KMS-11 (cell line): ENCODE data around the gene RAB11B.
"Not testable (repeated sequence)": the region's sequence is repeated elsewhere in the genome, so short reads cannot be mapped to it uniquely, and the experiment has no call there.

Experiments
- H2AFZ ChIP-seq: fragments of 200-600 bp; sonication (generic); 2 replicates; pipeline ENCODE4 v1.6.1; 2016; ENCODE audit warnings: antibody characterized with exemption, mixed run types, low read depth
- H3K27ac ChIP-seq: fragments of 200-600 bp; sonication (generic); 2 replicates; pipeline ENCODE4 v1.6.1; 2016; ENCODE audit warnings: mild to moderate bottlenecking, mixed run types
- H3K27me3 ChIP-seq: fragments of 200-600 bp; sonication (generic); 2 replicates; pipeline ENCODE4 v1.6.1; 2017; ENCODE audit warnings: mild to moderate bottlenecking, low read depth, mixed run types, moderate library complexity; ENCODE audit not compliant: insufficient read depth
- H3K36me3 ChIP-seq: fragments of 200-600 bp; sonication (generic); 2 replicates; pipeline ENCODE4 v1.6.1; 2017; ENCODE audit warnings: mild to moderate bottlenecking, mixed run types; ENCODE audit not compliant: insufficient read depth
- H3K4me1 ChIP-seq: fragments of 200-600 bp; sonication (generic); 2 replicates; pipeline ENCODE4 v1.6.1; 2016; ENCODE audit warnings: mild to moderate bottlenecking, low read depth, mixed run types; ENCODE audit not compliant: poor library complexity, severe bottlenecking
- H3K4me2 ChIP-seq: fragments of 200-600 bp; sonication (generic); 2 replicates; pipeline ENCODE4 v1.7.0; 2016; ENCODE audit warnings: mild to moderate bottlenecking, mixed run types
- H3K4me3 ChIP-seq: fragments of 200-600 bp; sonication (generic); IDR thresholded peaks from 2 replicates; pipeline ENCODE4 v1.6.1; 2017; ENCODE audit warnings: low read depth, low read length, mixed read lengths; ENCODE audit not compliant: insufficient read depth
- H3K79me2 ChIP-seq: fragments of 200-600 bp; sonication (generic); 2 replicates; pipeline ENCODE4 v1.6.1; 2016; ENCODE audit warnings: low read depth, mixed run types; ENCODE audit not compliant: insufficient read depth
- H3K9ac ChIP-seq: fragments of 200-600 bp; sonication (generic); 2 replicates; pipeline ENCODE4 v1.6.1; 2016; ENCODE audit warnings: mild to moderate bottlenecking, mixed run types
- H4K20me1 ChIP-seq: fragments of 200-600 bp; sonication (generic); 2 replicates; pipeline ENCODE4 v1.6.1; 2016; ENCODE audit warnings: mild to moderate bottlenecking, mixed run types; ENCODE audit not compliant: insufficient read depth
- TF ChIP-seq, protein P1 (sequence below): fragments of 200-600 bp; sonication (generic); conservative IDR thresholded peaks from 2 replicates; pipeline ENCODE4 v1.6.1; 2017; ENCODE audit warnings: low read depth, mild to moderate bottlenecking, antibody characterized with exemption, low read length, moderate library complexity, mixed read lengths

The RAB11B gene

GRCh38 chr19:8343483-8343844 lies 46.7 kb upstream of the RAB11B start:
- Histone ChIP-seq H3K4me3 (no peak overlapping the region), H3K36me3 (no peaks in the 10 kb centered on the region), H4K20me1 (no peaks in the 10 kb centered on the region), H3K27me3 (peaks cover 13% of the 10 kb centered on the region; the same call in 1 of the 2 replicates), H2AFZ (no peak overlapping the region; the same call in 1 of the 2 replicates), H3K9ac (no peak overlapping the region), H3K4me1 (no peaks in the 10 kb centered on the region), H3K79me2 (no peaks in the 10 kb centered on the region), H3K4me2 (no peak overlapping the region), H3K27ac (no peak overlapping the region)
- TF ChIP-seq, protein P1, sequence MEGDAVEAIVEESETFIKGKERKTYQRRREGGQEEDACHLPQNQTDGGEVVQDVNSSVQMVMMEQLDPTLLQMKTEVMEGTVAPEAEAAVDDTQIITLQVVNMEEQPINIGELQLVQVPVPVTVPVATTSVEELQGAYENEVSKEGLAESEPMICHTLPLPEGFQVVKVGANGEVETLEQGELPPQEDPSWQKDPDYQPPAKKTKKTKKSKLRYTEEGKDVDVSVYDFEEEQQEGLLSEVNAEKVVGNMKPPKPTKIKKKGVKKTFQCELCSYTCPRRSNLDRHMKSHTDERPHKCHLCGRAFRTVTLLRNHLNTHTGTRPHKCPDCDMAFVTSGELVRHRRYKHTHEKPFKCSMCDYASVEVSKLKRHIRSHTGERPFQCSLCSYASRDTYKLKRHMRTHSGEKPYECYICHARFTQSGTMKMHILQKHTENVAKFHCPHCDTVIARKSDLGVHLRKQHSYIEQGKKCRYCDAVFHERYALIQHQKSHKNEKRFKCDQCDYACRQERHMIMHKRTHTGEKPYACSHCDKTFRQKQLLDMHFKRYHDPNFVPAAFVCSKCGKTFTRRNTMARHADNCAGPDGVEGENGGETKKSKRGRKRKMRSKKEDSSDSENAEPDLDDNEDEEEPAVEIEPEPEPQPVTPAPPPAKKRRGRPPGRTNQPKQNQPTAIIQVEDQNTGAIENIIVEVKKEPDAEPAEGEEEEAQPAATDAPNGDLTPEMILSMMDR = no peak

DNA sequence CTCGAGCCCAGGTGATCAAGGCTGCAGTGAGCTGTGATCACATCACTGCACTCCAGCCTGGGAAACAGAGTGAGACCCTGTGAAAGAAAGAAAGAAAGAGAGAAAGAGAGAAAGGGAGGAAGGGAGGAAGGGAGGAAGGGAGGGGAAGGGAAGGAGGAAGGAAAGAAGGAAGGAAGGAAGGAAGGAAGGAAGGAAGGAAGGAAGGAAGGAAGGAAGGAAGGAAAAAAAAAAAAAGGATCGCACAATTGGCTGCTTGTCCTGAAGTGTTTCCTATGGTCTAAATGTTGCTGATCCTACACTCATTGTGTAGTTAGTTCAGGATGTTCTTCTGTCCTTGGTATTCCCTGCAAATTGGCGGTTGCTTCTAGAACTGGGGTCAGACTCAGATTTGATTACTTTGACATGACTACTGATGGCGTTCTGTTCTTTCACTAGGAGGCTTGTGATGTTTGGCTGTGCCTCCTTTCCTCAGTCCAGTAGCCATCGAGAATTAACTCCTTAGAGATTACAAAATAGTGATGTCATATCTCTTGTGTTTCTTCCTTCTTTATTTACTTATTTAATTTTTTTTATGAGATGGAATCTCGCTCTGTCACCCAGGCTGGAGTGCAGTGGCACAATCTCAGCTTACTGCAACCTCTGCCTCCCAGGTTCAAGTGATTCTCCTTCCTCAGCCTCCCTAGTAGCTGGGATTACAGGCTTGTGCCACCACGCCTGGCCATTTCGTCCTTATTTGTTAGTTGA lies 40.4 kb upstream of the RAB11B start:
- not testable (repeated sequence) for H3K9ac ChIP-seq, H3K4me1 ChIP-seq, H3K36me3 ChIP-seq, H3K4me3 ChIP-seq, H3K4me2 ChIP-seq, H2AFZ ChIP-seq, H4K20me1 ChIP-seq, H3K79me2 ChIP-seq, H3K27ac ChIP-seq
- H3K27me3 ChIP-seq = peaks cover 19% of the 10 kb centered on the region; the same call in 1 of the 2 replicates

DNA sequence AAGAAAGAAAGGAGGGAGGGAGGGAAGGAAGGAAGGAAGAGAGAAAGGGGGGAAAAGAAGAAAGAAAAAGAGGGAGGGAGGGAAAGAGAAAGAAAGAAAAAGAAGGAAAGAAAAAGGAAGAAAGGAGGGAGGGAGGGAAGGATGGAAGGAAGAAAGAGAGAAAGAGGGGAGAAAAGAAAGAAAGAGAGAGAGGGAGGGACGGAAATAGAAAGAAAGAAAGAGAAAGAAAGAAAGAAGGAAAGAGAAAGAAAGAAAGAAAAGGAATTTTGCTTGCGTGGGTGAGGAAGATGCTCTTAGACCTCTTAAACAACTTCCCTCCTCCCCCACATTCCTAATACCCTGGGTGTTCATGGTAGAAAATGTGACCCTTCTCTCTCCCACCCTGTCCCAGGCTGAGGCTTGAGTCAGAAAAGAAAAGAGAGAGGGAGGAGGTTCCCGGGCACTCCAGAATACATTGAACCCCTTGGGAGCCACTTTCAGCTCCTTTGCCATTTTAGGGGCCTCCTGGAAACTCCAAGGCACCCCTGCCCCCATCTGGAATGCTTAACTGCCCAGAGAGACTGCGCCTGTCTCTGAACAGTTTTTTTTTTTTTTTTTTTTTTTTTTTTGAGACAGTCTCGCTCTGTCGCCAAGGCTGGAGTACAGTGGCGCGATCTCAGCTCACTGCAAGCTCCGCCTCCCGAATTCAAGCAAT lies 37.9 kb upstream of the RAB11B start:
- H3K4me2 ChIP-seq = no peak overlapping the region
- H3K79me2 ChIP-seq = no peaks in the 10 kb centered on the region
- H4K20me1 ChIP-seq = no peaks in the 10 kb centered on the region
- H3K27ac ChIP-seq = no peak overlapping the region
- H3K4me1 ChIP-seq = no peaks in the 10 kb centered on the region
- H3K27me3 ChIP-seq = peaks cover 16% of the 10 kb centered on the region; the same call in 1 of the 2 replicates
- no peaks in the 10 kb centered on the region for H3K36me3 ChIP-seq
- H2AFZ ChIP-seq = no peak overlapping the region
- H3K4me3 ChIP-seq = no peak overlapping the region
- TF ChIP-seq, protein P1 = no peak
- no peak overlapping the region for H3K9ac ChIP-seq

- not testable (repeated sequence) for H3K9ac ChIP-seq, H3K4me1 ChIP-seq, H3K4me3 ChIP-seq, H3K4me2 ChIP-seq, H3K79me2 ChIP-seq, H4K20me1 ChIP-seq, H3K27ac ChIP-seq, H3K36me3 ChIP-seq, H2AFZ ChIP-seq
- peaks cover 16% of the 10 kb centered on the region; the same call in 1 of the 2 replicates for H3K27me3 ChIP-seq
These were observed 37.3 kb upstream of the RAB11B start for GRCh38 chr19:8352845-8353244.

- TF ChIP-seq, protein P1 = no peak
- H3K27ac ChIP-seq = no peak overlapping the region
- H3K27me3 ChIP-seq = peaks cover 10% of the 10 kb centered on the region; the same call in 1 of the 2 replicates
- H3K4me3 ChIP-seq = no peak overlapping the region
- H3K36me3 ChIP-seq = no peaks in the 10 kb centered on the region
- no peak overlapping the region for H3K4me2 ChIP-seq
- no peak overlapping the region for H3K9ac ChIP-seq
- no peaks in the 10 kb centered on the region for H3K4me1 ChIP-seq
- no peaks in the 10 kb centered on the region for H3K79me2 ChIP-seq
- no peak overlapping the region for H2AFZ ChIP-seq
- no peaks in the 10 kb centered on the region for H4K20me1 ChIP-seq
These were observed 34.3 kb upstream of the RAB11B start for GRCh38 chr19:8355631-8356402.
